GM23338 (cell line): ENCODE measurements around the gene SSU72. TPM values are rescaled to one million over a fixed set of nuclear protein-coding genes. Genes with fewer than 3 reads are reported as not detected.

ENCODE experiments used
- ATAC-seq: fragments of 200-7000 bp; cut with Tn5 transposase; 3 replicates; pipeline ENCODE4 v1.9.1; 2020
- DNase-seq: peaks from one replicate; pipeline ENCODE4 v3.0.0-alpha.2; 2015; ENCODE audit warnings: low spot score
- H2AFZ ChIP-seq: fragments of 200-600 bp; sonication (generic); 2 replicates; pipeline ENCODE4 v1.8.0; 2016; ENCODE audit warnings: antibody characterized with exemption, mild to moderate bottlenecking, moderate library complexity
- H3F3A ChIP-seq: fragments of 200-600 bp; sonication (generic); replicated peaks from 2 replicates; pipeline ENCODE4 v1.8.0; 2017; ENCODE audit warnings: antibody characterized with exemption, mixed run types, low read depth
- H3K27ac ChIP-seq: fragments of 200-600 bp; sonication (generic); 2 replicates; pipeline ENCODE4 v1.6.1; 2016; ENCODE audit warnings: low read depth
- H3K27me3 ChIP-seq: fragments of 200-600 bp; sonication (generic); 2 replicates; pipeline ENCODE4 v1.8.0; 2016; ENCODE audit warnings: mild to moderate bottlenecking, mixed run types, moderate library complexity; ENCODE audit not compliant: insufficient read depth
- H3K36me3 ChIP-seq: fragments of 200-600 bp; sonication (generic); 2 replicates; pipeline ENCODE4 v1.8.0; 2016; ENCODE audit warnings: mild to moderate bottlenecking; ENCODE audit not compliant: insufficient read depth
- H3K4me1 ChIP-seq: fragments of 200-600 bp; sonication (generic); 2 replicates; pipeline ENCODE4 v1.8.0; 2016; ENCODE audit warnings: mild to moderate bottlenecking, moderate library complexity; ENCODE audit not compliant: insufficient read depth
- H3K4me2 ChIP-seq: fragments of 200-600 bp; sonication (generic); 2 replicates; pipeline ENCODE4 v1.7.1; 2017; ENCODE audit warnings: mixed run types
- H3K4me3 ChIP-seq: fragments of 200-600 bp; sonication (generic); 2 replicates; pipeline ENCODE4 v1.6.1; 2016; ENCODE audit warnings: mixed run types
- H3K79me2 ChIP-seq: fragments of 200-600 bp; sonication (generic); replicated peaks from 2 replicates; pipeline ENCODE4 v1.8.0; 2017; ENCODE audit warnings: mild to moderate bottlenecking; ENCODE audit not compliant: insufficient read depth
- H3K9me2 ChIP-seq: fragments of 200-600 bp; sonication (generic); 2 replicates; pipeline ENCODE4 v1.8.0; 2017; ENCODE audit not compliant: insufficient read depth
- H4K20me1 ChIP-seq: fragments of 200-600 bp; sonication (generic); replicated peaks from 2 replicates; pipeline ENCODE4 v1.8.0; 2017; ENCODE audit warnings: mild to moderate bottlenecking; ENCODE audit not compliant: insufficient read depth
- H3K27ac Mint-ChIP-seq: 2 replicates; pipeline ENCODE4 v1.8.0; 2020; ENCODE audit warnings: inconsistent platforms, mild to moderate bottlenecking, moderate library complexity, mixed read lengths
- H3K27me3 Mint-ChIP-seq: 3 replicates; pipeline ENCODE4 v1.8.0; 2022; ENCODE audit warnings: low read depth, mild to moderate bottlenecking, moderate library complexity, mixed read lengths, inconsistent platforms; ENCODE audit not compliant: insufficient read depth, poor library complexity
- H3K36me3 Mint-ChIP-seq: 3 replicates; pipeline ENCODE4 v1.8.0; 2021; ENCODE audit warnings: low read depth, mild to moderate bottlenecking, inconsistent platforms, moderate library complexity, mixed read lengths
- H3K4me1 Mint-ChIP-seq: 3 replicates; pipeline ENCODE4 v1.8.0; 2020; ENCODE audit warnings: mild to moderate bottlenecking, inconsistent platforms, mixed read lengths
- H3K4me3 Mint-ChIP-seq: 3 replicates; pipeline ENCODE4 v1.8.0; 2021; ENCODE audit warnings: moderate library complexity, mild to moderate bottlenecking, inconsistent platforms, mixed read lengths
- H3K9me3 Mint-ChIP-seq: 3 replicates; pipeline ENCODE4 v1.8.0; 2020; ENCODE audit warnings: moderate library complexity, mild to moderate bottlenecking, inconsistent platforms, mixed read lengths
- CREB1 ChIP-seq: fragments of 250-450 bp; sonication (Bioruptor Pico); IDR thresholded peaks from 2 replicates; pipeline ENCODE4 v1.5.0; 2020; ENCODE audit warnings: low read depth, mild to moderate bottlenecking, moderate library complexity
- CTCF ChIP-seq, 2 experiments: fragments of 200-600 bp in 1 of 2; sonication (generic) in 1 of 2; conservative IDR thresholded peaks; 2 replicates each; pipeline versions ENCODE4 v1.5.1 to v1.6.1; 2016 to 2017; ENCODE audit warnings: antibody characterized with exemption in 2 of 2, low read depth in 2 of 2, mild to moderate bottlenecking in 2 of 2, moderate library complexity in 1 of 2
- ETS1 ChIP-seq: IDR thresholded peaks from 2 replicates; pipeline ENCODE4 v1.6.1; 2016; ENCODE audit warnings: antibody characterized with exemption
- EZH2 ChIP-seq: fragments of 200-600 bp; sonication (generic); IDR thresholded peaks from one replicate; pipeline ENCODE4 v1.8.0; 2017; ENCODE audit warnings: antibody characterized with exemption, mild to moderate bottlenecking, low read depth; ENCODE audit not compliant: unreplicated experiment
- EZH2phosphoT487 ChIP-seq: fragments of 200-600 bp; sonication (generic); IDR thresholded peaks from one replicate; pipeline ENCODE4 v1.8.1; 2018; ENCODE audit warnings: antibody characterized with exemption; ENCODE audit not compliant: unreplicated experiment
- JUNB ChIP-seq: IDR thresholded peaks from one replicate; pipeline ENCODE4 v1.6.1; 2016; ENCODE audit warnings: antibody characterized with exemption; ENCODE audit not compliant: unreplicated experiment
- NANOG ChIP-seq: IDR thresholded peaks from 2 replicates; pipeline ENCODE4 v1.6.1; 2016; ENCODE audit warnings: antibody characterized with exemption, borderline replicate concordance
- POLR2AphosphoS5 ChIP-seq: IDR thresholded peaks from 2 replicates; pipeline ENCODE4 v1.6.1; 2016; ENCODE audit warnings: antibody characterized with exemption, low read depth
- REST ChIP-seq: IDR thresholded peaks from one replicate; pipeline ENCODE4 v1.6.1; 2018; ENCODE audit warnings: antibody characterized with exemption; ENCODE audit not compliant: unreplicated experiment
- STAT1 ChIP-seq: IDR thresholded peaks from one replicate; pipeline ENCODE4 v1.6.1; 2016; ENCODE audit warnings: antibody characterized with exemption; ENCODE audit not compliant: unreplicated experiment
- ZNF114 ChIP-seq: fragments of 250-450 bp; sonication (Bioruptor Pico); IDR thresholded peaks from 2 replicates; pipeline ENCODE4 v1.5.0; 2020; ENCODE audit warnings: mild to moderate bottlenecking, moderate library complexity
- ZNF331 ChIP-seq: fragments of 250-450 bp; sonication (Bioruptor Pico); IDR thresholded peaks from 2 replicates; pipeline ENCODE4 v1.5.0; 2020; ENCODE audit warnings: low read depth, mild to moderate bottlenecking, moderate library complexity
- ZNF462 ChIP-seq: fragments of 250-450 bp; sonication (Bioruptor Pico); IDR thresholded peaks from 2 replicates; pipeline ENCODE4 v1.5.0; 2020; ENCODE audit warnings: mild to moderate bottlenecking, moderate library complexity
- polyA plus RNA-seq: library from polyadenylated mRNA; unstranded; fragments of >200 nt; fragmentation: Nextera tagmentation; extraction: Ambion mirVana; gene quantifications from 2 replicates; pipeline ENCODE4 v1.2.1, GENCODE V29; 2016
- total RNA-seq: library from RNA; depleted of rRNA; stranded (reverse); fragments of >200 nt; shearing (Covaris generic); gene quantifications from 2 replicates; pipeline ENCODE4 v1.2.3, GENCODE V29; 2014

SSU72 gene
- total and polyA plus RNA-seq, 2 experiments from 2014 or later, result 148 to 248 TPM

- peaks cover 31% of the 10 kb centered on the region for H3F3A ChIP-seq
- peaks cover 8% of the 10 kb centered on the region; the same call in 2 of the 3 replicates for H3K4me1 Mint-ChIP-seq
- H3K4me1 ChIP-seq, result peaks cover 8% of the 10 kb centered on the region; the same call in 1 of the 2 replicates
- H3K4me3 Mint-ChIP-seq, result no peak overlapping the region
- H3K36me3 Mint-ChIP-seq, result peaks cover 66% of the 10 kb centered on the region
- no peak overlapping the region for H3K4me2 ChIP-seq
- H2AFZ ChIP-seq, result no peak overlapping the region
- no peaks in the 10 kb centered on the region for H3K27me3 ChIP-seq
- peaks cover 23% of the 10 kb centered on the region for H3K36me3 ChIP-seq
- no peak overlapping the region for H3K27ac ChIP-seq
- no peak for DNase-seq
- H3K9me2 ChIP-seq, result no peaks in the 10 kb centered on the region
- H3K4me3 ChIP-seq, result no peak overlapping the region
- no peak for TF ChIP-seq STAT1
- no peak for TF ChIP-seq POLR2AphosphoS5
- TF ChIP-seq NANOG, result no peak
- TF ChIP-seq REST, result no peak
- TF ChIP-seq ZNF331, result no peak
- TF ChIP-seq ETS1, result no peak
- no peak for TF ChIP-seq JUNB
- no peak for TF ChIP-seq CTCF (conservative IDR thresholded peaks at IDR 0.05; ENCODE audit: low read depth in 2 of 2)
- no peak for TF ChIP-seq CREB1 (CRISPR knock-in tag)
- no peak for TF ChIP-seq ZNF114 (CRISPR knock-in tag)
- no peak for TF ChIP-seq ZNF462
- no peak for TF ChIP-seq EZH2
- no peak for TF ChIP-seq EZH2phosphoT487
- ATAC-seq, result no peak
- no peak overlapping the region for H3K27ac Mint-ChIP-seq
- H3K79me2 ChIP-seq, result peaks cover 47% of the 10 kb centered on the region
- peaks cover 15% of the 10 kb centered on the region for H3K27me3 Mint-ChIP-seq
- H4K20me1 ChIP-seq, result peaks cover 42% of the 10 kb centered on the region
- no peaks in the 10 kb centered on the region; the same call in 2 of the 3 replicates for H3K9me3 Mint-ChIP-seq
Observed at GRCh38 chr1:1562556-1563195, 12.0 kb downstream of the SSU72 start.
